ENCODE measurements around the gene BORCS5. TPM values are rescaled to one million over a fixed set of nuclear protein-coding genes. Genes with fewer than 3 reads are reported as not detected.
"Not testable (repeated sequence)": the region's sequence is repeated elsewhere in the genome, so short reads cannot be mapped to it uniquely, and the experiment has no call there.

BORCS5 gene
- total RNA-seq, 1 donor from 2014 or later = 11.2 TPM

DNA sequence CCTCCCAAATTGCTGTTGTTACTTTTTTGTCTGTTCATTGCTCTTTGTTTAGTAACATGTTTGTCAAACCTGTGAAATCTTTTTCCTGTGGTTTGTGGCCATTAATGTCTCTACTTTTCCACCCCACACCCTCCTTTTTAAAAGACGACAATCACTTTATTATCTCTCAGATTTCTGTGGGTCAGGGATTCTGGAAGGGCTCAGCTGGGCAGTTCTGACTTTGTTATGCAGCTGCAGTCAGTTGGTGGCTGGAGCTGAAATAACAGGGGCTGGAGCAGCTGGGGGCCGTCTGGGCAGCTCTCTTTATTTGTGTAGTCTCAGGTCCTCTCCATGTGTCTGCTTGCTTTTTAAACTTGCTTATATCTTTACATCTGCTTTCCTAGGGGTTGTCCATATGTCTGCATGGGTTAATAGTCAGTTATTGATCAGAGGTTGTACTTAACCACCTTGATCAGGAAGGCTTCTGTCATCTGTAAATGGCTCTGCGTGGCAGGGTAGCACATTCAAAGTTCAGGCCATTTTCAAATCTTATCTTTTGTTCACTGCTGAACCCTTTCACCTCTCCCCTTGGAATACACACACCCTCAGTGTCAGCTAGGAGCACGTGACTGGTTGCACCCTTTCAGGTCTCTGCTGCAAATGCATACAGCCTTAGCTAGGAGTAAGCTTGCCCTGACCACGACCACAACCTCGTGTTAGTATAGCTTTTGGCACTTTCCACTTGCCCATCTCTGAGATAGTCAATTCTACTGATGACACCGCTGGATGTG, 27.9 kb downstream of the BORCS5 start:
- no peak for DNase-seq (ENCODE audit: low spot score)

DNA sequence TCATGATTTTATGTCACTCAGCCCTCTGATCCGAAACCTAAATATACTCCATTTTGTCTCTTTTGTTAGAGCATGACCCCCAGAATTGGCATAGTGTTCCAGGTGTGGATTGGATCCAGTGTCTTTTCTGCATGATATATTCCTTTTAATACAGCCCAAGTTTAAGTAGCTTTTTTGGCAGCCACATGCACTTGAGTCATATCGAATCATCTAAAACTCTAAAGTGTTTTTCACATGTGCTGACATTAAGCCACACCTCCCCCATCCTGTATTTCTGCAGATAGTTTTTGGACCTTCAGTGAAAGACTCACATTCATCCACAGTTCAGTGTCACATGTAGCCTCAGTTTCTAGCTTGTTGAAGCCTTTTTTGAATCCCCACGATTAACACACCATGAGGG, 30.6 kb downstream of the BORCS5 start:
- DNase-seq (ENCODE audit: low spot score) = no peak

DNA sequence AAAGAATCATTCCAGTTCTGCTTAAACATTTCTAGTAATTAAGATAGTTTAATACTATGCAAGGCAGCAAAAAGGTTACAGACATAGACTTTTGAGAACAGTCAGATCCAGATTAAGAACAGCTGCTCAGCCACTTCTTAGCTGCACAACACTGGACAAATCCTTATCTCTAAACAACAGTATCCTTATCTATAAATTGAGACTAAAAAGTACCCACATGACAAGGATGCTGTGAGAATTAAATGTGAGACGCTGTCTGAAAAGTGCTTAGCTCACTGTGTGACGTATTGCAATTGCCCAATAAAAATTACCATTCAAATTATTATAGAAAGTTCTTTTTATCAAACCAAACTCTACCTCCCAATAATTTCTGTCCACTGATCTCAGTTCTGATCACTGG, 35.5 kb downstream of the BORCS5 start:
- DNase-seq (ENCODE audit: low spot score) = no peak

DNA sequence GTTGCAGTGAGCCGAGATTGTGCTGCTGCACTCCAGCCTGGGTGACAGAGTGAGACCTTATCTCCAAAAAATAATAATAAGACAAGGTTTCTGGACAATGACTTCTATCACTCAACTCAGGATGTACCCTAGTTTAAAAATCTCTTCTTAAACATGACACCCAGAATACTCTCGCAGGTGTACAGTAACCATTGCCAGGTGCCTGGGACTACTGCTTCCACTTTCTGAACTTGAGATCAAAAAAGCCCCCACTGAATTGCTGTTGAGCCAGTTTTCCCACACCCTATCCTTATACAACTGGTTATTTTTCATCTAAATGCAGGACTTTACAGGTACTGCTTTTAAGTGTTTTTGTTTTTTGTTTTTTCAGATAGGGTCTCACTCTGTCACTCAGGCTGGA, 36.3 kb downstream of the BORCS5 start:
- no peak for DNase-seq (ENCODE audit: low spot score)

DNA sequence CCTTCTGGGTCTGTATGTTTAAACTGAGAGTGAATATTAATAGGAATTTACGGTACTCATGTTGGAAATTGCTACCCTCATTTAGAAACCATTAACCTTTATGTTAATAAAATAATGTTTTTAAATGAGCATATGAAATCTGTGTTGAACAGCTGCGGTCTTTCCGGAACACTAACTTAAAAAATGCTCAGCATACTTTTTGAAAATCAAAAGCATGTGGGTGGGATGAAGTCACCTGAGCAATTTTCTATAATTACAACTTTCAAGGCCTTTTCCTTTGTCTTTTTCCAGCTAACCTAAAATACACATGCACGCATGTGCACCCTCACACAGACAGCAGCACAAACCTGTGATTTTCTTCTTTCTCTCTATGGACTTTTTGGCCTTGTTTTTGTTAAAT, 39.8 kb downstream of the BORCS5 start:
- DNase-seq (ENCODE audit: low spot score) = no peak

DNA sequence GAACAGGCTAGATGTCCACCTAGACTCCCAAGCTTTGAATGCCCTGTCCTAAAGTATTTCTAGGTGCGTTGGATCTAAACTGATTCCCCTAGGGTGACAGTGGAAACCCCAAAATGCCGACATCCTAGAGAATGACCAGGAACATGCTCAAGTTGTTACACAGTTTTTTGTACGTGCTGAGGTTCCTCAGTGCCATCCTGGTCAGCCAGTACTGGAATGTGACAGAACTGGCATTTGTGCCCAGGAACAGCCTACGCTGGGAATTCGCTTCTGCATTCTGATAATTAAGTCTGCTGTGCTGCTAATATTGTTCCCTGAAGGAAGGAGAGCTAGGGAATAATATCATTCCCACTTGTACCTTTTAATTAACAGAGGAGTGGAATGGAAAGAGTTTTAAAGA, 40.3 kb downstream of the BORCS5 start:
- DNase-seq (ENCODE audit: low spot score) = no peak

DNA sequence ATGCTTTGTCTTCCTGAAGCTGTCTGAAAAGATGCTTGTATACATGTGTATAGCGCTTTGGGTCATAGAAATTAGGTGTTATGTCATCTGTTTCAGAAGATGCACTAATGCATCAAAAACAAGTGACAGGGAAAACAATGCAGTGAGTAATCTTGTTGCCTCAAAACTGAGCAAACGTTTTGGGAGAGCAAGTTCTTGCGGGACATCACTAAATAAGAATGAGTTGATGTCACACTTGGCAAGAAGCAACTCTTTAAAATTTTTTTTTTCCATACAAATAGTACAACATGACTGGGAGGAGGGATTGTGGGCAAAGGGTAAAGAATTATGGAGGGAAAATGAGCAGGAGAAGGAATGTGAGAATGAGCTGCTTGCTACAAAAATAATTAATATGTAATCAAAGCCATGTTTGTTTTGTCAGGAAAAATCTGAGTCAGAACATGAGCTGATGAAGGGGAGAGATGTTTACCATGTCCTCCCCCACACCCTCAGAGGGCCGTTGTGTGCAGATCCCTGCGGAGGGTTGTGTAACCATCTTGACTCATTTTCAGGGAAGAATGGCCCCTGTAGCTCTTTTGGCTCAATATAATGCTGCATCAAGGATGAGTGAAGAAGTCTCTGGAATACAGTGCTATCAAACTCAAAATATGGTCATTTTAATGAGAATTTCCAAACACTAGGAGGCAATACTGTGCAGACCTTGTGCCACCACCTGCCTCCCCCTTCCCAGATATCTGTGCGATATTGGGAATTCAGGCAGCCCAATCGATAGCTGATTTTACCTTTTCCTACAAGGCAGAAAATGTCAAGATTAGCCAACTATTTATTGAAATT, 41.4 kb downstream of the BORCS5 start:
- no peak for DNase-seq (ENCODE audit: low spot score)

DNA sequence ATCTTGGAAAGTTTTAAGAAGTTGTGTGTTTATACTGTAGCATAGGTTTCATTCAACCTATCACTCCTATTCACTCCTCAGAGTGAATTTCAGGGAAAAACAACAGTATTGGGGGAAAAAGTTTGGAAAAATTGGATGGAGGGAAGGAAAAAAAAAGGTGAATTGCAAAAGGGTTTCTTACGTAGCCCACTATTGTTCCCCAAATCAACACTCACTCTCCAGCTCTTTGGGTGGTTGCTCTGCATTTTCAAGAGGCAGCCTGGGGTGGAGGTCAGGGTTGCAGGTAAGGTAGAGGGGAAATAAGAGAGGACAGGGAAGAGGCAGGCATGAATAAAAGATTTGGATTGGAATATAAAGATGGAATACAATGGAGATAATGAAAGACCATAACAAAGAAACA, 42.3 kb downstream of the BORCS5 start:
- DNase-seq (ENCODE audit: low spot score) = no peak

DNA sequence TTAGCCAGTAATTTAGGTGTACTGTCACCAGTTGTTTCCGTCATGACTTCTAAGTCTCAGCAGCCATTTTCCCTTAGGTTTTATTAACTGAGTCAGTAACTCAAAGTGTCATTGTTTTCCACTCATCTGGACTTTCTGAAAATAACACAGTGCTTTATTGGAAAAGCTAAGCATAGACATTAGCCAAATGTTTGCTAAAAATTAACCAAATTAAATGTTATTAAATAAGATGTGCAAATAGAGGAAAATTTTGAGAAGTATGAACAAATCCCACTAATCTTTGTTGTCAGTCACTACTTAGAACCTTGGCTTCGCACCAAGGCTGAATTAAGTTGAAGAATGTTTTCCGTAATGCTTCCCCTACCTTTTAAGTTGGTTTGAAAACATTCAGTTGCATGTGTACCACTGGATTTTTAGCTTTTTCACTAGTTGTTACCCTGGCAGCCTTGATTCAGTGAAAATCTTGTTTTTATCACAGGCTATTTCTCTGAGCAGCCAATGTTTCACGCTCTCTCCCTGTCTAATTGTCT, 43.0 kb downstream of the BORCS5 start:
- no peak for DNase-seq (ENCODE audit: low spot score)

DNA sequence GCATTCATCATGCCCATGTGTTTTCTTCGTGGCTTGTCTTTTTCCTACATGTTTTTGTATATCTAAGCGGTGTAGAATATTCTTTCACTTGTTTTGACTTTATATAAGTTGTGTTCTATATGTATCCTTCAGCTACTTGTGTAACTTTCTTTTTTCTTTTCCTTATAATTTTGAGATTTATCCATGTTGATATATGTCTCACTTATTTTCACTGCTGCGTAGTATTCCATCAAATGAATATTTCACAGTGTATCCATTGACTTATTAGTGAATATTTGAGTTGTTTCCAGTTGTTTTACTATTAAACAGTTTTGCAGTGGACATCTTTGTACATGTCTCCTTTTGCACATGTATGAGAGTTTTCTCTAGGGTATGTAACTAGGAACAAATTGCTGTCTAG, 43.9 kb downstream of the BORCS5 start:
- DNase-seq (ENCODE audit: low spot score) = no peak

DNA sequence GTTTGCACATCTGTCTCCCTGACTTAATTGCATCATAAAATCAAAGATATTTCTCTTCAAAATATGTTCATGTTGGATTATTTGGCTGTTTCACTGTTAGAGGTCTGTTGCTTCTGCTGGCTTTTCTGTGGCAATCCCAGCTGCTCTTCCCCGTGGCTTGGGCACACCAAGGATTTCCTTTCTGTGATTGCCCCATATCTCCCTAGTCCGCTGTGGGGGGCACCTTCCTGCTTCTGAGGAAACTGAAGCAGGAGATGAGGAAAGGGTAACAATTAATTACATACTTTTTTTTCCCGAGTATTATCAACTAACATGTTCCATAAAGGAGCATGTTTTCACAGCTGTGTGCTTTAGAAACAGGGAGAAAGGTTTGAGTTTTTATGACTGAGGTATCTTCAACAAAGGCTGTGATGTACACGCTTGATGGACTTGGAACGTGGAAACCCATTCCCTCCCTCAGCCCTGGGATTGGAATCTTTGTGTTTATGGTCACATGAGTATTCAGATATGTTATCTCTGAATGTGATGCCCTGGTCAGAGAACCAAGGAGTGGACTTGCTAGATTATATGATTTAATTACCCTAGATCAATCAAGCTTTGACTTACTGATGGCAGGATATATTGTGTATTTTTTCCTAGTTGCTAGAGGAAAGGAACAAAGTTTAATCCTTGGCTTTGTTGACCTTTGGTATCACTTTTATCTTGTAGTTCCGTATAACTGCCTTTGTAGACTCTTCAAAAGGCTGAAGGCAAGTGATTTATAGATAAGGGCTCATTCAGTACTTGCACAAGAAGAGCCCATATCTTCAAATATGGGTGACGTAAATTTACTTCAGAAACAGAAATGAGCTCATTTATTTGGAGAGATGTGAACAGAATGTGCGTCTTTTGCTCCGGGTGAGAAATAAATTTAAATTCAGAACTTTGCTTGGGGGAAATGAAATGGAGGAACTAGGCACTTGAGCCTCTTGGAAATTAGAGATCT, 46.7 kb downstream of the BORCS5 start:
- DNase-seq (ENCODE audit: low spot score) = no peak

DNA sequence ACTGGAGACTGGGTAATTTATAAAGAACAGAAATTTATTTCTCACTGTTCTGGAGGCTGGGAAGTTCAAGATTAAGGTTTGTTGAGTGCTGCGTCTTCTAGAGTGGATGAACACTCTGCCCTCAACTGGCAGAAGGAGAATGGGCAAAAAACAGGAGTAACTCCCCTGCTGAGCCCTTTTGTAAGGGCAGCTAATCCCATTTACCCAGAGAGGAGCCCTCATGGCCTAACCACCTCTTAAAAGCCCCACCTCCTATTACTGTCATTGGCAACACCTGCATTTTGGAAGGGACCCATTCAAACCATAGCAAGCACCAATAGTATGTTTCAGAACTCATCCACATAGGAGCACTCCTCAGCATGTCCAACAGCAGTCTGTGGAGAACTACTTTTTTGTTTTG, 47.4 kb downstream of the BORCS5 start:
- DNase-seq (ENCODE audit: low spot score) = no peak

DNA sequence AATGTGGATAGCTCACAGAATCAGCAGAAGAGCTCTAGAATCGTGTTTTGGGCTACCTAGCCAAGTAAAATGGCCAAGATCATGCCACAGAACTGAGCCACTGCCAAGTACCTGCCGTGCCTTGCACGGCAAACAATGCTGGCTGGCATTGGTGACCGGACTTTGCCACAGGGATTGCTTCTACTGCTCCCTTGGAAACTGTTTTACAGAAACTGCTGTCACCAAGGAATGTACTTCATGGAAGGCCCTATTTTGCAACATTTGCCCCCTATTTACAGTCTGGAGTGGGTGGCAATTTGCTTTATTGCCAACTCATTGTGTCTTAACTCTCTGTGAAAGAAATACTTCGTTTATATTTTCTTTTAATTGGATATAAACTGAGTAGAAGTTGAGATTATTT, 49.0 kb downstream of the BORCS5 start:
- no peak for DNase-seq (ENCODE audit: low spot score)

DNA sequence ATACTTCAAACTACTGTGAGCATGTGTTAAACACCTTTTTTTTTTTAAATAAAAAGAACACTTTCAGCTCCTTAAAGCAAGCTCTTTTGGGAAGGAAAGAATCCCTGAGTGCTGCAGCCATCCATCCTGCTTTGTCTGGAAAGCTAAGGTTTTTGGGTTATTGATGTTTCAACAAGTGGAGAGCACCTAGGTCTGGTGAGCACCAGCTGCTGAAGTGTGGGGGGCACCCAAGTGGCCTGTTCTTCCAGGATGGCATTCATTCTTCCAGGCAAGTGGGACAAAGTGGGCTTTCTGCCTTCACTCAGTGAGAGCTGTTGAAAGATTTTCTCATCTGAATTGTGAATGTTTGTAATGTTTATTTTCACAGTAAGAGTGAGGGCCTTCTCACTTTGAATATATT, 49.9 kb downstream of the BORCS5 start:
- DNase-seq (ENCODE audit: low spot score) = no peak

DNA sequence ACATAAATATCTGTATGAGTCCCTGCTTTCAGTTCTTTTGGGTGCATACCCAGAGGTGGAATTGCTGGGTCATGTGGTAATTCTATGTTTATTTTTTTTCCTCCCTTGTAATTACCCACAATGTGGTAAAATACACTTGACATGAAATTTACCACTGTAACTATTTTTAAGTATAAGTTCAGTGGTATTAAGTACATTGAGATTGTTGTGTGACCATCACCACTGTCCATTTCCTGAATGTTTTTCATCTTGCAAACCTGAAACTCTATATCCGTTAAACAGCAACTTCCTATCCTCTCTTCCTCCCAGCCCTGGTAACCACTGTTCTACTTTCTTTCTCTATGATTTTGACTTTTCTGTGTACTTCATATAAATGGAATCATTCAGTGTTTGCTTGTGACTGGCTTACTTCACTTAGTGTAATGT, 51.4 kb downstream of the BORCS5 start:
- no peak for DNase-seq (ENCODE audit: low spot score)

DNA sequence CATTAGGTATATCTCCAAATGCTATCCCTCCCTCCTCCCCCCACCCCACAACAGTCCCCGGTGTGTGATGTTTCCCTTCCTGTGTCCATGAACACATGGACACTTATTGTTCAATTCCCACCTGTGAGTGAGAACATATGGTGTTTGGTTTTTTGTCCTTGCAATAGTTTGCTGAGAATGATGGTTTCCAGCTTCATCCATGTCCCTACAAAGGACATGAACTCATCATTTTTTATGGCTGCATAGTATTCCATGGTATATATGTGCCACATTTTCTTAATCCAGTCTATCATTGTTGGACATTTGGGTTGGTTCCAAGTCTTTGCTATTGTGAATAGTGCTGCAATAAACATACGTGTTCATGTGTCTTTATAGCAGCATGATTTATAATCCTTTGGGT, 52.5 kb downstream of the BORCS5 start:
- not testable (repeated sequence) for DNase-seq (ENCODE audit: low spot score)

DNA sequence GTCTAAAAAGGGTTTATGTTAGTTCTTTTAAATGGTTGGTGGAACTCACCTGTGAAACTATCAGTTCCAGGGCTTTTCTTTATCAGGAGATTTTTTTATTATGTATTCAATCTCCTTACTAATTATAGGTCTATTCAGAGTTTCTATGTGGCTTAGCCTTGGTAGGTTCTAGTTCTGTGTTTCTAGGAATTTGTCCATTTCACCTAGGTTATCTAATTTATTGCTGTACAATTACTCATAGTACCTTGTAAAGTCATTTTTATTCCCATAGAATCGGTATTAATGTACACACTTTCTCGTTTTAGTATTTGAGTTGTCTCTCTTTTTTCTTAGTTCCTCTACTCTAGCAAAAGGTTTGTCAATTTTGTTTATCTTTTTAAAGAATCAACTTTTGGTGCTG, 59.0 kb downstream of the BORCS5 start:
- no peak for DNase-seq (ENCODE audit: low spot score)

DNA sequence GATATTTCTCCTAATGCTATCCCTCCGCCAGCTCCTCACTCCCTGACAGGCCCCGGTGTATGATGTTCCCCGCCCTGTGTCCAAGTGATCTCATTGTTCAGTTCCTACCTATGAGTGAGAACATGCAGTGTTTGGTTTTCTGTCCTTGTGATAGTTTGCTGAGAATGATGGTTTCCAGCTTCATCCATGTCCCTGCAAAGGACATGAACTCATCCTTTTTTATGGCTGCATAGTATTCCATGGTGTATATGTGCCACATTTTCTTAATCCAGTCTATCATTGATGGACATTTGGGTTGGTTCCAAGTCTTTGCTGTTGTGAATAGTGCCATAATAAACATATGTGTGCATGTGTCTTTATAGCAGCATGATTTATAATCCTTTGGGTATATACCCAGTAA, 62.3 kb downstream of the BORCS5 start:
- not testable (repeated sequence) for DNase-seq (ENCODE audit: low spot score)

DNA sequence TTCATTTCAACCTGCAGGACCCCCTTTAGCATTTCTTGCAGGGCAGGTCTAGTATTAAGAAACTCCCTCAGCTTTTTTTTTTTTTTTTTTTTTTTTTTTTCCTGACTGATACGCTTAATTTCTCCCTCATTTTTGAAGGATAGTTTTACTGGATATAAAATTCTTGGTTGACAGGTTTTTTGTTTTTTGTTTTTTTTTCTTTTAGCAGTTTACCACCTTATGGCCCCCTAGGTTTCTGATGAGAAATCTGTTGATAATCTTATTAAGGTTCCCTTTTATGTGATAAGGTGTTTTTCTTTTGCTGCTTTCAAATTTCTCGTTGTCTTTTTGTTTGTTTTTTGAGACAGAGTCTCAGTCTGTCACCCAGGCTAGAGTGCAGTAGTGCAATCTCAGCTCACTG, 66.5 kb downstream of the BORCS5 start:
- no peak for DNase-seq (ENCODE audit: low spot score)

DNA sequence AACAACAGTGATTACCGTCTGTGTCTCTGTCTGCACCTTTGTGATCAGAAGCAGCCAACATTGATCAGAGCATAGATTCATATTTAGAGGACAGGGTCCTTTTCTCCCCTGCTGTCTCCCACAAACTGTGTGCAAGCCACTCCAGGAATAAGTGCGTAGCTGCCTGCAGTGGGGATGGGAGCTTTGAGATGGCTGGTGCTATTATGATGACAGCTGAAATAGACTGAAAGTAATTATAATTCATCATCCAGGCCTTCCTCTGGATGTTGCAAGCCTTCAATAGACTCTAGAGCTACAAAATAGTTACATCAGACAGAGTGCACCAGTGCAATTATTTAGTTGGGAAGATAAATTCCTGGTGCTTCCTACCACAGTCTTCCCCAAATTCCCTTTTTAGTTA, 68.1 kb downstream of the BORCS5 start:
- no peak for DNase-seq (ENCODE audit: low spot score)

DNA sequence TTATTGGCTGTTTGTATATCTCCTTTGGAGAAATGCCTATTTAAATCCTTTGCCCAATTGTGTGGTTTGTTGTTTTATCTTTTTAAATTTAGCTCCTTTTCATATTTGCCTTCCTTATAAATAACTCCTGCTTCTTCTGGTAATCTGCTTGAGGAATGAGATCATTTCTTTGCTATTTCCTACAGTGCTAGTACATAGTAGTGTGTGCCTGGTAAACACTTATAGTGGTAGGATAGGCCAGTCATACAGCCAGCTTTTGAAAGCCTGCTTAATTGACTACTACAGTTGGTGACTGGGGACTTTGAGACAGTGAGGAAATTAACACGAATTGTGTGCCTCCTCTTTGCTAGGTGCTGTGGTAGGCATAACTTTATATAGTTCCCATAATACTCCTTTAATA, 68.7 kb downstream of the BORCS5 start:
- DNase-seq (ENCODE audit: low spot score) = no peak

Measured in mesenteric fat pad (tissue), 1 donor.